ENCODE measurements around the gene ANGPTL8.

ANGPTL8 gene

DNA sequence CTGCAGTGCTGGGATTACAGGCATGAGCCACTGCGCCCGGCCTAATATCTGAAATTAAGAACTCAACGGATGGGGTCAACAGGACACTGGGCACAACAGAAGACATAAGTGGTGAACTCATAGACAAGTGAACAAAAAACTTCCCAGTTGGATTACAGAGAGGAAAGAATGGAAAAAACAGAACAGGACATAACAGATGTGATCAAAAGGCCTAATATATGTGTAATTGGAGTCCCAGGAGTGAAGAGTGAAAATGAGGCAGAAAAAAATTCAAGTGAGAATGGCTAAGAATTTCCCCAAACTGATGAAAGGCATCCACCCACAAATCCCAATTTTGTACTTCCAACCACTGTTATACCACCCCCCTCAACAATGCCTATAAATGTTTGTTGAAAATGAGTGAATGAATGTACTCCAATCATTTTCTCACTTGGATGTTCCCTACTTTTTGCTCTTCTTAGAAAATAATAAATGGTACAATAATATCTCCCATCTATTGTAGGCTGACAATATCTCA, 18.3 kb upstream of the ANGPTL8 start:
- peaks cover 14% of the 10 kb centered on the region for H3K9me3 Mint-ChIP-seq (ENCODE audit: low read depth)
- H3K36me3 Mint-ChIP-seq = peaks cover 13% of the 10 kb centered on the region
- no peaks in the 10 kb centered on the region for H3K4me1 Mint-ChIP-seq (ENCODE audit: low read depth)
- H3K27ac Mint-ChIP-seq = no peak overlapping the region
- H3K27me3 Mint-ChIP-seq = peaks cover 7% of the 10 kb centered on the region
- H3K4me3 Mint-ChIP-seq = no peak overlapping the region

DNA sequence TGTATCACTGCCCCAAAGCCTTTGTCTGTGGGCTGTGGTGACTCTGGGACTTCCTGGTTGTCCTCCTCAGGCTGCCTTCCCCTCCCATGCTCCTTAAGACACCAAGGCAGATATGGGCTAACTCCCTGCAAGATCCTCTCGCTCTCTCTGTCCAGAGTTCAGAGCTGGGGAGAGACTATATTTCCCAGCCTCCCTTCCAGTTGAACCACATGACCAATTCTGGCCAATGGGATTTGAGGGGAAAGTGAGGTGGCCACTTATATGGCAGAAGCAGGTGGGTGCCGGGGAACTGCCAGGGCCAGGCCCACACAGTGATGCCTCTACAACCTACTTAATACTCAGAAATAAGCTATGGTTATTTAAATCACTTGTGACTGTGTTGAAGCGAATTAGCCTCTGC, 16.2 kb upstream of the ANGPTL8 start:
- Mint-ChIP-seq H3K9me3 (ENCODE audit: low read depth) (peaks cover 14% of the 10 kb centered on the region), H3K4me3 (no peak overlapping the region), H3K27ac (no peak overlapping the region), H3K36me3 (peaks cover 13% of the 10 kb centered on the region), H3K27me3 (peaks cover 7% of the 10 kb centered on the region), H3K4me1 (ENCODE audit: low read depth) (no peaks in the 10 kb centered on the region)

GRCh38 chr19:11224429-11224828, 15.0 kb upstream of the ANGPTL8 start:
- H3K36me3 Mint-ChIP-seq = peaks cover 13% of the 10 kb centered on the region
- peaks cover 14% of the 10 kb centered on the region for H3K9me3 Mint-ChIP-seq (ENCODE audit: low read depth)
- no peak overlapping the region for H3K27ac Mint-ChIP-seq
- H3K4me1 Mint-ChIP-seq (ENCODE audit: low read depth) = no peaks in the 10 kb centered on the region
- H3K4me3 Mint-ChIP-seq = no peak overlapping the region
- peaks cover 7% of the 10 kb centered on the region for H3K27me3 Mint-ChIP-seq

- Mint-ChIP-seq H3K27ac (no peak overlapping the region), H3K36me3 (peaks cover 12% of the 10 kb centered on the region), H3K27me3 (peaks cover 7% of the 10 kb centered on the region), H3K4me3 (no peak overlapping the region), H3K4me1 (ENCODE audit: low read depth) (no peaks in the 10 kb centered on the region), H3K9me3 (ENCODE audit: low read depth) (peaks cover 14% of the 10 kb centered on the region)
Measured at GRCh38 chr19:11225172-11225571, 14.2 kb upstream of the ANGPTL8 start.

DNA sequence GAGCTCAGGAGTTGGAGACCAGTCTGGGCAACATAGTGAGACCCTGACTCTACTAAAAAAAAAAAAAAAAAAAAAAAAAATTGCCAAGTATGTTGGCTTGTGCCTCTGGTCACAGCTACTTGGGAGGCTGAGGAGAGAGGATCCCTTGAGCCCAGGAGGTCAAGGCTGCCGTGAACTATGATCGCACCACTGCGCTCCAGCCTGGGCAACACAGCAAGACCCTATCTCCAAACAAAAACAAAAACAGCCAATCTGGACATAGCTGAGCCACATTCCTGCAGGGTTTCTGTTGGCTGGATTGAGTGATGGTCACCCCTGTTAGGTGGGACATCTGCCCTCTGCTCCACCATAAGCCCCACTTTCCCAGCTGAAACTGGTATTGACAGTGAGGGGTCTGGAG, 13.6 kb upstream of the ANGPTL8 start:
- Mint-ChIP-seq H3K27ac (no peak overlapping the region), H3K27me3 (peaks cover 3% of the 10 kb centered on the region), H3K4me3 (no peak overlapping the region), H3K9me3 (ENCODE audit: low read depth) (peaks cover 9% of the 10 kb centered on the region), H3K4me1 (ENCODE audit: low read depth) (no peaks in the 10 kb centered on the region), H3K36me3 (peaks cover 8% of the 10 kb centered on the region)

GRCh38 chr19:11226716-11227166, 12.7 kb upstream of the ANGPTL8 start:
- H3K27ac Mint-ChIP-seq = no peak overlapping the region
- peaks cover under 1% of the 10 kb centered on the region for H3K9me3 Mint-ChIP-seq (ENCODE audit: low read depth)
- no peak overlapping the region for H3K4me3 Mint-ChIP-seq
- H3K36me3 Mint-ChIP-seq = no peaks in the 10 kb centered on the region
- H3K27me3 Mint-ChIP-seq = peaks cover 3% of the 10 kb centered on the region
- H3K4me1 Mint-ChIP-seq (ENCODE audit: low read depth) = no peaks in the 10 kb centered on the region

DNA sequence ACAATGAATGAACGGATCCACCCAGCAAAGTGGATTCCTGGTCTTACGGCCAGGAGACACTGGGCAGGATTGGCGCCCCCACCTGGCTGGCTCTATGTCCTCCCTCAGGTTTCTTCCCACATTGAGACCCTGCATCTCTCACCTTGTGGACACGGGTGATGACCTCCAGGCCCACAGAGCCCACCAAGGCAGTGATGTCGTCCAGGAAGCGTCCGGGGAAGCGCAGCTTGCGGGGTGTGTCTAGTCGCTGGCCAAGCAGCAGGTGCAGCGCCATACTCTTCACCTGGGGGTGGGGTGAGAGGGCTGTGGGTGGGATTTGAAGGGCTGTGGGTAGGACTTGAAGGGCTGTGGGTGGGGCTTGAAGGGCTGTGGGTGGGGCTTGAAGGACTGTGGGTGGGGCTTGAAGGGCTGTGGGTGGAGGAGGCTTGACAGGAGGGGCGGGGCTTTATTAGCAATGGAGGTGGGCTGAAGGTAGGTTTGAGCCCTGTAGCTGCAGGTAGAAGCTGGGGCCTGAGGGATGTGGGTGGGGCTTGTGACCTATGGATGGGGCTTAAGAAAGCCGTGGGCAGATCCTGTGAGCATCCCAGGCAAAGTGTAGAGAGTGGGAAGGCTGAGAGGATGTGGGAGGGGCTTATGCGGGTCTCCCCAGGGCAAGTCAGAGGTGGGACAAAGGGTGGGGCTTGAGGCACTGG, 12.1 kb upstream of the ANGPTL8 start:
- Mint-ChIP-seq H3K27ac (no peak overlapping the region), H3K4me3 (no peak overlapping the region), H3K9me3 (ENCODE audit: low read depth) (no peaks in the 10 kb centered on the region), H3K36me3 (no peaks in the 10 kb centered on the region), H3K4me1 (ENCODE audit: low read depth) (no peaks in the 10 kb centered on the region), H3K27me3 (peaks cover 2% of the 10 kb centered on the region)

GRCh38 chr19:11230621-11231386, 8.6 kb upstream of the ANGPTL8 start:
- Mint-ChIP-seq H3K27me3 (no peaks in the 10 kb centered on the region), H3K36me3 (no peaks in the 10 kb centered on the region), H3K9me3 (ENCODE audit: low read depth) (no peaks in the 10 kb centered on the region), H3K4me3 (no peak overlapping the region), H3K27ac (no peak overlapping the region), H3K4me1 (ENCODE audit: low read depth) (no peaks in the 10 kb centered on the region)

DNA sequence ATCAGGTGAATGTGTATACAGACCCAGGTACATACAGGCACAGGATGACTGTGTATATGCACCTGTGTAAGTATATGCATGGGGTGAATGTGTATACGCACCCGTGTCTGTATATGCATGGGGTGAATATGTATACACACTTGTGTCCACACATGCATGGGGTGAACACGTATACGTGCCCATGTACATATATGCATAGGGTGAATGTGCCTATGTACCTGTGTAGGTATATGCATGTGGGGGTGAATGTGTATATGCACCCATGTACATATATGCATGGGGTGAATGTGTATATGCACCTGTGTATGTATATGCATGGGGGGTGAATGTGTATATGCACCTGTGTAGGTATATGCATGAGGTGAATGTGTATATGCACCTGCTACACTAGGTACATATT, 6.9 kb upstream of the ANGPTL8 start:
- H3K36me3 Mint-ChIP-seq = no peaks in the 10 kb centered on the region
- H3K9me3 Mint-ChIP-seq (ENCODE audit: low read depth) = no peaks in the 10 kb centered on the region

DNA sequence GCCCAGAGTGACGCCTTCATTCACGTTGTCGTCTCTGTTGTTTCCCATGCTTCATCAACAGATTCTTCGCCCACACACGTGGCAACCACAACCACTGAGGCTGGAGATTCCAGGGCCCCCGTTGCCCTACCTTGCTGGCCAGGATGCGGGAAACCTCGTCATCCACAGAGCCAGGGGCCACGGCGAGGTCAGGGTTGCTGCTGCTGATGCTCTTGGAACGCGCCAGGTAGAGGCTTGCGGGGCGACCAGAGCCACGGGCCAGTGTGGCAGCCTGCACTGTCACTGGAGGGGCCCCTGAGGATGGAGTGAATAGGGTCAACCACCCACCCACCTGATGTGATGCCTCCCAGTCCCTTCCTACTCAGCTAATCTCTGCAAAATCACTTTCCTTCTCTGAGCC, 6.3 kb upstream of the ANGPTL8 start:
- Mint-ChIP-seq H3K27ac (no peak overlapping the region), H3K27me3 (no peaks in the 10 kb centered on the region), H3K36me3 (no peaks in the 10 kb centered on the region), H3K4me1 (ENCODE audit: low read depth) (no peaks in the 10 kb centered on the region), H3K9me3 (ENCODE audit: low read depth) (no peaks in the 10 kb centered on the region), H3K4me3 (no peak overlapping the region)

More for the DNA sequence above, 6.9 kb upstream of the ANGPTL8 start:
- Mint-ChIP-seq H3K4me3 (no peak overlapping the region), H3K4me1 (ENCODE audit: low read depth) (no peaks in the 10 kb centered on the region), H3K27me3 (no peaks in the 10 kb centered on the region), H3K27ac (no peak overlapping the region)

GRCh38 chr19:11234486-11235075, 4.8 kb upstream of the ANGPTL8 start:
- H3K9me3 Mint-ChIP-seq (ENCODE audit: low read depth) = no peaks in the 10 kb centered on the region
- H3K4me1 Mint-ChIP-seq (ENCODE audit: low read depth) = no peaks in the 10 kb centered on the region
- H3K27ac Mint-ChIP-seq = no peak overlapping the region
- no peak overlapping the region for H3K4me3 Mint-ChIP-seq
- no peaks in the 10 kb centered on the region for H3K27me3 Mint-ChIP-seq
- no peaks in the 10 kb centered on the region for H3K36me3 Mint-ChIP-seq

GRCh38 chr19:11236324-11237301, 2.8 kb upstream of the ANGPTL8 start:
- H3K4me3 Mint-ChIP-seq = no peak overlapping the region
- H3K27me3 Mint-ChIP-seq = peaks cover 5% of the 10 kb centered on the region
- H3K9me3 Mint-ChIP-seq (ENCODE audit: low read depth) = no peaks in the 10 kb centered on the region
- H3K36me3 Mint-ChIP-seq = no peaks in the 10 kb centered on the region
- no peak overlapping the region for H3K27ac Mint-ChIP-seq
- no peaks in the 10 kb centered on the region for H3K4me1 Mint-ChIP-seq (ENCODE audit: low read depth)

DNA sequence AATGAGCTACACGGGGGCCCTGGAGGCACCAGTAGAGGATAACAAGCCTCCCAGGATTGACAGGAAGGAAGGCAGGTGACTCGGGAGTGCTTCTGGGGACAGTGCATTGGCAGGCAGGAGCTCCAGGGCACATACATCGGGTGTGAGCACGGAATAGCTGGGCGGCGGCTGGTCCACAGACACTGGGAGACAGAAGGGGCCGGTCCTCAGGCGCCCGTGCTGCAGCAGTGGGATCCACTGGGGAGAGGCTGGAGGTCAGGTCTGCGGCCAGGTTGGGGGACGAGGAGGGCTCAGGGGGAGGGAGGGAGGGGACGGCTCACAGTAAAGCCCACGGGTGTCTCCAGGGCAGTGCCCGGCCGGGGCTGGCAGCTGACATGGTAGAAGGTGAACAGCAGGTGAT, 2.1 kb upstream of the ANGPTL8 start:
- H3K36me3 Mint-ChIP-seq = no peaks in the 10 kb centered on the region
- H3K27ac Mint-ChIP-seq = no peak overlapping the region
- H3K4me3 Mint-ChIP-seq = no peak overlapping the region

DNA sequence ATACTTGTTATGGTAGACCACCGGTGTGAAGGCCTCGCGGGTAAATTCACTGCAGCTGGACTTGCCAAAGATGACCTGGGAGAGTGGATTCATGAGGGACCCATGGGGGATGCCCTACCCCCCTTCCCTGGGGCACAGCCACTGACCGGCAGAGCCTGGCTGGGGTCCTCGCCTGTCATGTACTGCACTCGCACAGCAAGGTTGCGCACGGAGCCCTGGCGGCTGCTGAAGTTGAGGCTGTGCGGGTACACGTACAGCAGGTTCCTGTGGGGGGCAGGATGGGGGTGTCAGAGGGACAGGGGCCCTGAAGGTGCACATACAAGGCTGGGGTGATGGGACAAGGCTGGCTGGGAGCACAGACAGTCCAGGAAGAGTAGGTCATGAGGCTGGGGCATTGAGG, 1.4 kb upstream of the ANGPTL8 start:
- Mint-ChIP-seq H3K27ac (no peak overlapping the region), H3K4me3 (no peak overlapping the region), H3K36me3 (no peaks in the 10 kb centered on the region), H3K4me1 (ENCODE audit: low read depth) (no peaks in the 10 kb centered on the region), H3K9me3 (ENCODE audit: low read depth) (no peaks in the 10 kb centered on the region), H3K27me3 (peaks cover 11% of the 10 kb centered on the region)

More for the DNA sequence above, 2.1 kb upstream of the ANGPTL8 start:
- Mint-ChIP-seq H3K4me1 (ENCODE audit: low read depth) (no peaks in the 10 kb centered on the region), H3K27me3 (peaks cover 7% of the 10 kb centered on the region), H3K9me3 (ENCODE audit: low read depth) (no peaks in the 10 kb centered on the region)
